Activated CD4-positive, alpha-beta T cell treated with anti-CD3 and anti-CD28 coated beads for 1 hour (primary cell): Measurements from ENCODE around the gene CACNB2.
"Not testable (repeated sequence)": the region's sequence is repeated elsewhere in the genome, so short reads cannot be mapped to it uniquely, and the experiment has no call there.

Experiments
- DNase-seq: peaks from one replicate; pipeline ENCODE4 v3.0.0-alpha.2; 2020

Gene CACNB2

DNA sequence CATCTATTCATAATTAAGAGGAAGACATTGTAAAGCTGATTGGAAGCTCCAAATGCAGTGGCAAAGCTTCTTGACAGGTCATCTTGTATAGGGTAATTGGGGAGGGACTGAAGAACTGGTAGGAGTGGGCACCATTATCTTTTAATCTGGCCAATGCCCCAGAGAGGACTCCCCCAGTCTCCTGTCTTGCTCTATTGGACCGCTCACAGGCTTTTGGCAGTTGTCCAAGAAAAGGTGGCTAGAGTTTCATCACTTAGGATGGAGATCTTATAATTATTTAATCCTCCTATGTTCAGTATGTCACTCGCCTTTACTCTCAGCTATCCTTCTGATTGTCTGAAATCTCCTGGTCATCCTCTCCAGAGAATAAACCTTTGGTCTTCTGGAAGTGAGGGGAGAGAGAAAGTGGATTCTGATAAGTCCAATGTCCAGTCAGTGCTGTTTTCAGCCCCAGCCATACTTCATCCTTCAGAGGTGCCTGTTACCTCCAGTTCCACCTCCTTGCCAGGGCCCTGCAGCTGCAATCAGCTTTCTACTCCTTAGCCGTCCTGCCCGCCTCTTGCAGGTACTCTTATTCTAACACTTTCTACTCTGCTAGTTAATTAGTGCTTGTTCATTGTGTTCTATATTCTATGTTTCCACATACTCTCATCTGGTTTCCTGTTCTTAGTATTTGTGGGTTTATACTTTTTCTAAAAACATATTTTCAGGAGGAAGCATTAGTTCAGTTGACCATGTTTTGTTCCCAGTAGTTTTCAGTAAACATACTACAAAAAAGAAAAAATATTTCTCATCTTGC, 269.6 kb downstream of the CACNB2 start:
- DNase-seq, result no peak

GRCh38 chr10:18414061-18414460, 273.8 kb downstream of the CACNB2 start:
- DNase-seq, result no peak

DNA sequence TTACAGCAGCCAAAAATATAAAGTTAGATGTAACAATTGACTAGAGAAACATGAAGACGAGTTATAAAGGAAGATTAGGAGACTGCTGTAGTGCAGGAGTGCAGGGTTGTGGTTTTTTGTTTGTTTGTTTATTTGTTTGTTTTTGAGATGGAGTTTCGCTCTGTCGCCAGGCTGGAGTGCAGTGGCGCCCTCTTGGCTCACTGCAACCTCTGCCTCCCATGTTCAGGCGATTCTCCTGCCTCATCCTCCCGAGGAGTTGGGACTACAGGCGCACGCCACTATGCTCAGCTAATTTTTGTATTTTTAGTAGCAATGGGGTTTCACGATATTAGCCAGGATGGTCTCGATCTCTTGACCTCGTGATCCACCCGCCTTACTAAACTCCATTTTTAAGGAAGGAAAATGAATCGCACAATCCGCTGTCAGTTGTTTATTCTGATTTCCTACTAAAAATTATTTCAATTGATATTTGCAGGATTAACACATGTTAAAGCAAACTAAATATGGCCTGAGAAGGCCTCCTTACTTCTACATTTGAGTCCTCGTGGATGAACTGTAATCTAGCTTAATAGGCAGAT, 277.8 kb downstream of the CACNB2 start:
- DNase-seq, result no peak

DNA sequence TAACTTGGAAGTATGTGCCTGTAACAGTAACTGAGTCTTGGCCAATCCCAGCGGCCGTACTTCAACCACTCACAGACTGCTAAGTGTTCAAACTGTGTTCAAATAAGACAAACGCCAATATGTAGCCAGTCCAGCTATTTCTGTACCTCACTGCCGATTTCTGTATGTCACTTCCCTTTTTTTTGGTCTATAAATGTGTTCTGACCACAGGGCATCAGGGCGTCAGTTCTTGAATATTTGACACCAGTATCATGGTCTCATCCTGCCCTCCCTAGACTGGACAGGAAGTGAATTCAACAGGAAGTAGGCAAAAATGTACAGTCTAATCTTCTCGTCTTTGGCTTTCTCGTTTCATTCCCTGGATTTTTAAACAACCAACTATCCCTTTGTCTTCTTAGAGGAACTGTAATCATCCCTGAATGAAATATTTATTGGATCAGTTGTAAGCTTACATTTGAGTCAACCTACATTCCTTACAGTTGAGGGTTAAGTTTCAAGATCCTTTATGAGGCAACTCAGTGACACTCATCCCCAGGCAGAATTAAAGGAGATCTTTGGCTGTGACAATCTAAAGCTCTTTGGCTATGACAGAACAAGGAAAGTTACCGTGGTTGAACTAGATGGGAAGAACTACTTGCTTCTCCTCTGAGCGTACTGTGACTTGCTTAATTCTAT, 278.5 kb downstream of the CACNB2 start:
- DNase-seq, result no peak

DNA sequence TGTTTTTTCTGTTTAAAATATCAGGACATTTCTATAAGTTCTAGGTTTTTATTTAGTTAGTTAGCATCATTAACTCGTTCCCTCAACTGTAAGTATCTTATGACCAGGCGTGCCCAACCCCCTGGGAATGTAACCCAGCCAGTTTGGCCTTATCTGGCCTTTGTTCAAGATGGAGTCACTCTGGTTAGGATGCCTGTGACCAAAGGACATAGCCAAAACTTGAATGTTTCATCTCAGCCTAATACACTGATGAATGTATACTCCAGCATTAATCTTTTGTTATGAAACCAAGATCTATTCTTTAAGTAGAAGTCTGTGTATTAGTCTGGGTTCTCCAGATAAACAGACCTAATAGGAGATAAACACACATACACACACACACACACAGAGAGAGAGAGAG, 279.7 kb downstream of the CACNB2 start:
- no peak for DNase-seq

GRCh38 chr10:18421726-18422293, 281.6 kb downstream of the CACNB2 start:
- no peak for DNase-seq

GRCh38 chr10:18423058-18423637, 282.9 kb downstream of the CACNB2 start:
- no peak for DNase-seq

DNA sequence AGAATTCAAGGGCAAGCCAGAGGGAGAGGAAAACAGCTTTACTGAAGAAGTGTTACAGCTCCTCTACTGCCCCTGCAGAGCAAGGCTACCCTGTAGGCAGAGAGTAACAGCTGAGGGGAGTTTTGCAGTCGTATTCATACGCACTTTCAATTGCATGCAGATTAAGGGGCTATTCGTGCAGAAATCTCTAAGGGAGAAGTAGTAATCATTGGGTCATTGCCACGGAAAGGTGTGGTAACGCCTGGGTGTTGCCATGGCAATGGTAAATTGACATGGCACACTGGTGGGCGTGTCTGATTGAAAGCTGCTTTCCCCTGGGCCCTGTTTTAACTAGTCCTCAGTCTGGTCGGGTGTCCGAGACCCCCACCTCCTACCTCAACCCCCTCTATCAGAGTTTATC, 284.0 kb downstream of the CACNB2 start:
- DNase-seq, result no peak

- DNase-seq, result no peak
Measured at GRCh38 chr10:18429335-18429734, 289.1 kb downstream of the CACNB2 start.

DNA sequence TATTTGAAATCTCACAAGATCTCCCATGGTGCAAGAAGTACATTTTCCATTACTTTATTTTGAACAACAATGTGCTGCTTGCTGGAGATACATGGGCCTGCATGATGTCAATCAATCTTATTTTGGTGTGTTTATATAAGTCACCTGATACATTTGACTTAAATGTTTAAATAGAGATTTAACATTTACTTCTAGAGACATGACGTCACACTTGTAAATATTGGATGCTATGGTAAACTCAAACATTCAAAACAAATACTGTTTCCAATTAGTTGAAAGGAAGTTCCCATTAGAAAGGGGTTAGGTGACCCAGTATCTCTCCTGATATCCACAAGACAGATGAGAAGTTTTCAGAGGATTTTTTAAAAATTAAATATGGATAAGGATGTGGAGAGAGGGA, 296.7 kb downstream of the CACNB2 start:
- DNase-seq, result no peak

- no peak for DNase-seq
Measured at GRCh38 chr10:18437486-18437885, 297.3 kb downstream of the CACNB2 start.

GRCh38 chr10:18438361-18439126, 298.3 kb downstream of the CACNB2 start:
- no peak for DNase-seq

GRCh38 chr10:18439601-18440000, 299.4 kb downstream of the CACNB2 start:
- no peak for DNase-seq

DNA sequence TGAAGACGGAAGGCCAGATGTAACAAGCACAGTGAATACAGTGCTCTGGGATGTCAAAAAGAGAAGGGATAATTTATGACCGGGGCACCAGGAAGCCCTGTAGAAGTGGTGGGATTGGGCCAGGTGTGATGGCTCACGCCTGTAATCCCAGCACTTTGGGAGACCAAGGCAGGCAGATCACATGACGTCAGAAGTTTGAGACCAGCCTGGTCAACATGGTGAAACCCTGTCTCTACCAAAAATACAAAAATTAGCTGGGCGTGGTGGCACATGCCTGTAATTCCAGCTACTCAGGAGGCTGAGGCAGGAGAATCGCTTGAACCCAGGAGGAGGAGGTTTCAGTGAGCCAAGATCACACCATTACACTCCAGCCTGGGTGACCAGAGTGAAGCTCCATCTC, 305.4 kb downstream of the CACNB2 start:
- DNase-seq, result not testable (repeated sequence)

- DNase-seq, result no peak
Measured at GRCh38 chr10:18446205-18446604, 306.0 kb downstream of the CACNB2 start.

GRCh38 chr10:18449611-18450026, 309.4 kb downstream of the CACNB2 start:
- DNase-seq, result no peak

GRCh38 chr10:18450298-18450697, 310.1 kb downstream of the CACNB2 start:
- no peak for DNase-seq

DNA sequence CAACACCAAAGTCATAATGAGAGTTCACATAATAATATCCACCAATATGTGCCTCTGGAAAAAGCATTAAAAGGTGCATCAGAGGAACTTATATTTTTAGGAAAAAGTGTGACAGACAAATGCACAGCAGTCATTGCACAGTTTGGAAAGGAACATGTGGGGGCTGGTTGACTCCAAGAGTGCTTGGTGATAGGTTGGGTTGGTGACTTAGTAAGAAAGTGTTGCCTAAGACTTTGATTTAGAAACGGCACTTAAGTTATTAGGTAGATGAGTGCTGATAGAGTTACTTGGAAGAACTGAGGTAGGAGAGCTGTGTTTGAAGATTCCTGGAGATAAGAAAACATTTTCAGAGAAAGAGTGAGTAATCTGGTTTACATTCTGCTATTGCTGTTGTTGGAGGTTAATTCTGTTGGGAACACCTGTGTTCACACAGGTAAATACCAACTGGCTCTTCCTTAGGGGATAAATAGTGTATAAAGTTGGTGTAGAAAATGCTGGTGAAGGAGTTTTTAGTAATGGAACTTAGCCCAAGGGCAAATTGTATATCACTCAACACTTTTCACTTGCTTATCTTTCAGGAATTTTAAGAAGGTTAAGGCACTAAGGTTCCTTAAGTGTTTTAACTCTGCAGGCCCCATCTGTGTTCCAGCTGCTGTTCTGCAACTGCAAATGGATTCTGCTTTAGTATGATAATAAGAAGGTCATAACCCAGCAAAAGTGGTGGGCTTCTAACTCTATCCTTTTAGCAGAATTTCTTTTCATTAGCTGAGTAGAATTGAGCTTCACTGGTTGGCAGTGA, 315.1 kb downstream of the CACNB2 start:
- DNase-seq, result no peak

GRCh38 chr10:18456984-18457383, 316.8 kb downstream of the CACNB2 start:
- DNase-seq, result no peak

DNA sequence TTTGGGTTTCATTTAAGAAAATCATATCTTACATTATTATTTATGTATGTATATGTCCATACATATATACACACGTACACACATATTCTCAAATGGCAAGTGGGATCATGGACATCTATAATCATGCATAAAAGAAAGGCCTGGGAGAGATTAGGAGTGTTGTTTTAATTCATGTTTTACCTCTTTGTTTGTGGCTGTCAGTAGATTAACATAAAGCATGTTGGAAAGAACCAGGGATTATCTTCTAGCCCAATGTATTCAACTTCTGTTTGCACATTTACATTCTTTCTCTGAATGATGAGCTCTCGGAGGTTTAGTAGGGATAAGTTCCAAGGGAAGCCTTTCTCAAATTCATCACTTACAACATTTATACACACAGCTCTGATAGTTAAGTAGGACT, 319.8 kb downstream of the CACNB2 start:
- DNase-seq, result no peak

DNA sequence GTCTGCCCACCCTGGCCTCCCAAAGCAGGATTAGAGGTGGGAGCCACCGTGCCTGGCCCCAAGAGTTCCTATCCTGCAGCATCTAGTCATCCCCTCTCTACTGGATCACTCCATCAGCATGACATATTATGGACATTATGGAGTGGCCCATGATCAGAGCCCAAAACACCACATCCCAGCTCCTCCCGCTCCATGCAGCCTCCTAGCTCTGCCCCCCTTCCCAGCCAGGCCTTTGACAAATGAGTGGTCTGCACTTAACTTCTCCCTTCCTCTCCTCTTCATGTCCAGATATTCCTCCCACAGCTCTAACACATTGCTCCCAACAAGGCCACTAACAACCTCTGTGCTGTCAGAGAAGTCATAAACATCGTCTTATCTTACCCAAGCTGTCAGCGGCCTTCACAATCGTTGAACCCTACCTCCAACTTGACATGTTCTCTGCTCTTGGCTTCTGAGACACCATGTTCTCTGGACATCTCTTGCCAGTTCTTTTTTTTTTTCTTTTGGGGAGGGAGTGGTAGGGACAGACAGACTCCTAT, 323.5 kb downstream of the CACNB2 start:
- DNase-seq, result no peak

GRCh38 chr10:18469125-18469524, 328.9 kb downstream of the CACNB2 start:
- DNase-seq, result no peak
